GM23338 (cell line): ENCODE data around the gene TTC16.

Experiments
- CREB1 ChIP-seq: fragments of 250-450 bp; sonication (Bioruptor Pico); IDR thresholded peaks from 2 replicates; pipeline ENCODE4 v1.5.0; 2020; ENCODE audit warnings: low read depth, mild to moderate bottlenecking, moderate library complexity
- CTCF ChIP-seq, 2 experiments: fragments of 200-600 bp in 1 of 2; sonication (generic) in 1 of 2; conservative IDR thresholded peaks; 2 replicates each; pipeline versions ENCODE4 v1.5.1 to v1.6.1; 2016 to 2017; ENCODE audit warnings: antibody characterized with exemption in 2 of 2, low read depth in 2 of 2, mild to moderate bottlenecking in 2 of 2, moderate library complexity in 1 of 2
- EZH2 ChIP-seq: fragments of 200-600 bp; sonication (generic); IDR thresholded peaks from one replicate; pipeline ENCODE4 v1.8.0; 2017; ENCODE audit warnings: antibody characterized with exemption, mild to moderate bottlenecking, low read depth; ENCODE audit not compliant: unreplicated experiment
- EZH2phosphoT487 ChIP-seq: fragments of 200-600 bp; sonication (generic); IDR thresholded peaks from one replicate; pipeline ENCODE4 v1.8.1; 2018; ENCODE audit warnings: antibody characterized with exemption; ENCODE audit not compliant: unreplicated experiment
- POLR2AphosphoS5 ChIP-seq: IDR thresholded peaks from 2 replicates; pipeline ENCODE4 v1.6.1; 2016; ENCODE audit warnings: antibody characterized with exemption, low read depth
- REST ChIP-seq: IDR thresholded peaks from one replicate; pipeline ENCODE4 v1.6.1; 2018; ENCODE audit warnings: antibody characterized with exemption; ENCODE audit not compliant: unreplicated experiment
- ZNF114 ChIP-seq: fragments of 250-450 bp; sonication (Bioruptor Pico); IDR thresholded peaks from 2 replicates; pipeline ENCODE4 v1.5.0; 2020; ENCODE audit warnings: mild to moderate bottlenecking, moderate library complexity

- TF ChIP-seq POLR2AphosphoS5 (no peak), CTCF (conservative IDR thresholded peaks at IDR 0.05; ENCODE audit: low read depth in 2 of 2) (no peak), ZNF114 (CRISPR knock-in tag) (no peak), CREB1 (CRISPR knock-in tag) (no peak), EZH2phosphoT487 (no peak), EZH2 (no peak), REST (no peak)
Measured at GRCh38 chr9:127683723-127684122, 32.2 kb upstream of the TTC16 start.
